ENCODE results near the gene DUSP9. TPM values are rescaled to one million over a fixed set of nuclear protein-coding genes. Genes with fewer than 3 reads are reported as not detected.

Gene DUSP9
- total RNA-seq, 1 experiment from 2014 or later, result 2.4 TPM

DNA sequence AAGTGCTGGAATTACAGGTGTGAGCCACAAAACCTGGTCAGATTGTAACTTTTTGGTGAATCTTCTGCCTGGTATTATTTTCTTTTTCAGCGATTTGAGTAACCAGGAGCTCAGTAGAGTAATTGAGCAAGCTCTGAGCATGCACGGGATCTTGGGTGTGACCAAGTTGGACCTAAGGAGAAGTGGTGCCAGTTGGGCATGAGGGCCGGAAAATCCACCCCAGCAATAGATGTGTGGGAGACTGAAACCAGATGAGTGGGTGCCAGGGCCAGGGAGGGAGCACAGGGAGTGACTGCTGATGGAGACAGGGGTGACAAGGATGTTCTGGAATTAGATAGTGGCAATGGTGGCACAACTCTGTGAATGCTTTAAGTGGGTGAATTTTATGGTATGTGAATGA lies 44.4 kb upstream of the DUSP9 start:
- no peak overlapping the region for H3T11ph ChIP-seq (ENCODE audit: low read length)
- Mint-ChIP-seq H3K4me3 (no peak overlapping the region; a peak in 1 of 5 replicates), H3K27ac (no peak overlapping the region), H3K36me3 (ENCODE audit: insufficient read depth in 1 of 3, low read depth in 3 of 3) (peaks cover under 1 to 9% (median 9%) of the 10 kb centered on the region in 3 experiments; a peak in 6 of 7 replicates), H3K4me1 (peaks cover 8 to 10% of the 10 kb centered on the region in 2 experiments), H3K9me3 (peaks cover 76 to 82% of the 10 kb centered on the region in 2 experiments), H3K27me3 (ENCODE audit: low read depth) (peaks cover 51% of the 10 kb centered on the region)
- no peaks in the 10 kb centered on the region for H3K79me1 ChIP-seq (ENCODE audit: insufficient read depth, low read depth, low read length, poor library complexity, severe bottlenecking)
- no peak overlapping the region for H4K8ac ChIP-seq (replicated peaks; ENCODE audit: insufficient read length, low read depth, low read length)
- no peak overlapping the region for H3K27ac ChIP-seq (ENCODE audit: insufficient read length, low read depth, low read length)
- no peak overlapping the region for H2BK5ac ChIP-seq (ENCODE audit: insufficient read length, low read length)
- TF ChIP-seq, protein P1, sequence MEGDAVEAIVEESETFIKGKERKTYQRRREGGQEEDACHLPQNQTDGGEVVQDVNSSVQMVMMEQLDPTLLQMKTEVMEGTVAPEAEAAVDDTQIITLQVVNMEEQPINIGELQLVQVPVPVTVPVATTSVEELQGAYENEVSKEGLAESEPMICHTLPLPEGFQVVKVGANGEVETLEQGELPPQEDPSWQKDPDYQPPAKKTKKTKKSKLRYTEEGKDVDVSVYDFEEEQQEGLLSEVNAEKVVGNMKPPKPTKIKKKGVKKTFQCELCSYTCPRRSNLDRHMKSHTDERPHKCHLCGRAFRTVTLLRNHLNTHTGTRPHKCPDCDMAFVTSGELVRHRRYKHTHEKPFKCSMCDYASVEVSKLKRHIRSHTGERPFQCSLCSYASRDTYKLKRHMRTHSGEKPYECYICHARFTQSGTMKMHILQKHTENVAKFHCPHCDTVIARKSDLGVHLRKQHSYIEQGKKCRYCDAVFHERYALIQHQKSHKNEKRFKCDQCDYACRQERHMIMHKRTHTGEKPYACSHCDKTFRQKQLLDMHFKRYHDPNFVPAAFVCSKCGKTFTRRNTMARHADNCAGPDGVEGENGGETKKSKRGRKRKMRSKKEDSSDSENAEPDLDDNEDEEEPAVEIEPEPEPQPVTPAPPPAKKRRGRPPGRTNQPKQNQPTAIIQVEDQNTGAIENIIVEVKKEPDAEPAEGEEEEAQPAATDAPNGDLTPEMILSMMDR (conservative IDR thresholded peaks at IDR 0.05), result no peak
- no peak overlapping the region for H3K14ac ChIP-seq (ENCODE audit: insufficient read depth, low read length)
- H2AFZ ChIP-seq (ENCODE audit: low read length), result no peak overlapping the region
- WGBS (ENCODE audit: extremely low coverage, insufficient read length, low lambda C conversion rate), result no CpG with 5 or more reads among the region's 3 CpGs
- no peak overlapping the region for H3K23ac ChIP-seq (ENCODE audit: insufficient read length, low read depth, low read length)
- H3K4ac ChIP-seq (ENCODE audit: low read depth, low read length), result no peak overlapping the region
- H3K79me2 ChIP-seq (ENCODE audit: insufficient read depth, low read length), result no peaks in the 10 kb centered on the region
- peaks cover 14% of the 10 kb centered on the region for H3K23me2 ChIP-seq (ENCODE audit: insufficient read length, low read depth, low read length, poor library complexity, severe bottlenecking)
- H2BK12ac ChIP-seq (ENCODE audit: insufficient read length, low read depth, low read length), result no peak overlapping the region
- no peak for DNase-seq
- H2BK120ac ChIP-seq (ENCODE audit: low read depth, low read length, poor library complexity, severe bottlenecking), result no peak overlapping the region
- H2BK20ac ChIP-seq (ENCODE audit: low read depth, low read length, poor library complexity, severe bottlenecking), result no peak overlapping the region
- no peak overlapping the region for H3K9ac ChIP-seq (ENCODE audit: extremely low read depth, insufficient read length, low read length)
- no peak overlapping the region for H3K18ac ChIP-seq (ENCODE audit: insufficient read length, low read depth, low read length)
- no peak overlapping the region for H3K4me2 ChIP-seq (ENCODE audit: insufficient read depth, insufficient read length, low read length)
- H4K5ac ChIP-seq (ENCODE audit: insufficient read length, low read depth, low read length), result no peak overlapping the region
- no peaks in the 10 kb centered on the region for H3K27me3 ChIP-seq (ENCODE audit: insufficient read depth, low read length)
- H3K9me3 ChIP-seq (ENCODE audit: control insufficient read depth, low read depth, low read length), result peaks cover 25% of the 10 kb centered on the region
- no peaks in the 10 kb centered on the region for H4K20me1 ChIP-seq (ENCODE audit: control insufficient read depth, insufficient read depth, insufficient read length)
- H2AK5ac ChIP-seq (ENCODE audit: insufficient read length, low read length), result no peak overlapping the region
- H4K91ac ChIP-seq (ENCODE audit: insufficient read length, low read depth, low read length), result no peak overlapping the region
- H2BK15ac ChIP-seq (ENCODE audit: low read depth, low read length), result no peak overlapping the region
- H3K4me1 ChIP-seq (ENCODE audit: insufficient read depth, low read length), result no peaks in the 10 kb centered on the region
- no peak overlapping the region for H3K56ac ChIP-seq (ENCODE audit: insufficient read length, low read depth, low read length)
